HG03097 (cell line): ENCODE results near the gene CPT1B.

ENCODE experiments used
- ATAC-seq: cut with Tn5 transposase; IDR thresholded peaks from one replicate; pipeline ENCODE4 v1.9.1; 2021; ENCODE audit not compliant: unreplicated experiment, low FRiP score

CPT1B gene

DNA sequence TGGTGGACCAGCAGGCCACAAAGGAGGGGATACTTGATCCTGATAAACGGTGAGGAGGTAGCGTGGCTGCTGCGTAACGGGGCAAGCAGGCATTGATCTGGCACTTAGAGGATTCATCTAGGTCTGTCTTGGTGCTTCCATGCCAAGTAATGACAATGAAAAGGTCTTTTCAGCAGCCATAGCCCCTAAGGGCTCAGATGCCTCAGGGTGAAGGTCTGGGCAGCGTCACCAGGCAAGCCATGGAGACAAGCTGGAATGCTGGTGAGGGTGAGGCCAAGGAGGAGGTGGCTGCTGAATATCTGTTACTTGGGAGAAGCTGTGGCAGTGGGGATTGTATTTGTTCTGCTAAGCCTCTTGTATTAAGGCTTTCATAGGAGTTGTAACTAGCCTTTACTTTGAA, 9.2 kb upstream of the CPT1B start:
- ATAC-seq = no peak

DNA sequence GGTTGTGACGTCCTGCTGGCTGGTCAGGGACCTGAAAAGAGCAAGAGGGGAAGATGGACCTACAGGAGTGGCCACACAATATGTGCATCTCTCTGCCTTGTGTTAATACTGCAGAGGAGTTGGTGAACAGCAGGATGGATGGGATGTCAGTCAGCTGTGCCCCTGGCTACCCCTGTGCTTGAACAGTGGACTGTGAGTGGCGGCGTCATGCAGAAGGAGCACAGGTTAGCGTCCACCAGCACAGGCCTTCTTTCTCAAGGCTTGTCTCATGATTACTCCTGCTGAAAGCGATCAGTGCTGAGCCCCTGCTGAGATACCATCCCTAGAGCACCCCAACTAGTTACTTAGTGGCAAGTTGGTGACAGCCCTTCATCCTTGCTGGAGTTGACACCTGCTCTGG, 8.2 kb upstream of the CPT1B start:
- ATAC-seq = no peak

DNA sequence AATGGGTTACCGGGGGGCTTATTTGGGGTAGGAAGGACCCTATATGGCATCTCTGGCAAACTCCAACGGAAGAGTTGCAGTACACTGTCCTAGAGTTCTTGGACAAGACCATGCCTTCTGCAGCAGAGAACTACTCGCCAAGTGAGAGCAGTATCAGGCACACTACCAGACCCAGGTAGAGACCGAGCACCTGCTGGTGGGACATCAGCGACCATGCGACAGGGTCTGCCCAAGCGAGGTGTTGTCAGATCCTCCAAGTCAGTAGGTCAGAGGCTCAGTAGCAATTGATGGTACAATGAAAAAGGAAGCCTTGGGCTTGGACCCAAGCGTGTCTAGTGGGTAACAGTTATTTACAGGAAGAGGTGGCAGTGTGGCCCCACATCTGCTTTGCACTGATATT, 7.6 kb upstream of the CPT1B start:
- ATAC-seq = no peak

DNA sequence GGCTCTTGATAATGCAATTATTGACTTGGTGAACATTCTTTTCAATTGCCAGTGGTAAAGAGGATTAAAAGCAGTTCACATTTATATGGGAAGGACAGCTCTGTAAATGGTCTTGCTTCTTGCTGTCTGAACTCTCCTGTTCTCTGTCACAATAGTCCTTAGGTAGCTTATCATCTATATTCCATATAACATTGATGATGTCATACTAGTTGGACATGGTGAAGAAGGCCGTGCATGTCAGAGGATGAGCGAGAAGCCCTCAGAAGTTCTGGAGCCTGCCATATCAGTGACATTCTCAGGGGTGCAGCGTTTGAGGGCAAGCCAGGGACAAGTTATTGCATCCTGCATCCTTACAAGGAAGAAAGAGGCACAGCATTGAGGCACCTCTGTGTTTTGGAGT, 7.0 kb upstream of the CPT1B start:
- no peak for ATAC-seq

DNA sequence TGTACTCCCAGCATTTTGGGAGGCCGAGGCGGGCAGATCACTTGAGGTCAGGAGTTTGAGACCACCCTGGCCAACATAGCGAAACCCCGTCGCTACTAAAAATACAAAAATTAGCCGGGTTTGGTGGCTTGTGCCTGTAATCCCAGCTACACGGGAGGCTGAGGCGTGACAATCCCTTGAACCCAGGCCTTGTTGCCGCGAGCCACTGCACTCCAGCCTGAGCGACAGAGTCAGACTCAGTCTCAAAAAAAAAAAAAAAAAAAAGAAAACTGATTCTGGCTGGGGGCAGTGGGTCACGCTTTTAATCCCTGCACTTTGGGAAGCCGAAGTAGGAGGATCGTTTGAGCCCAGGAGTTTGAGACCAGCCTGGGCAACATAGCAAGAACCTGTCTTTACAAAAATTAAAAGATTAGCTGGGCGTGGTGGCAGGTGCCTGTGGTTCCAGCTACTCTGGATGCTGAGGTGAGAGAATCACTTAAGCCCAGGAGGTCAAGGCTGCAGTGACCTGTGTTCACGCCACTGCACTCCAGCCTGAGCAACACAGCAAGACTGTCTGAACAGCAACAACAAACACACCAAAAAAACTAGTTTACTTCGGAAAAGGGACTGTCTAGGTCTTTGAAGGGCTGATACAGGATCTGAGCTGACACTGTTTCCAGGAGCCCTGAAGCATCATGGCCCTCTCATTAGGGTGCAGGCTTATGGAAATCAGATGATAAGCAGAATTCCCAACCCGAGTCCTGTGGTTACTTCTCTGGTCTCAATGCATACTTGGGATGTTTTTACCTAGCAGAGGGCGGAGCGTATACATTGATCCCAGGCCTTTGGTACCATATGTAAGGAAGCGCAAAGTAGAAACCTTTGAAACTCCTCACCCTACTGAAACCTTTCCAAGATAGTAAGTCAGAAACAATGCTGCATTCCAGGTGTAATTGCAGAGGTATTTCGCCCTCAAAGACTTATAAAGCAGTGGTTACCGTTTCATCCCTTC, 6.2 kb upstream of the CPT1B start:
- no peak for ATAC-seq

DNA sequence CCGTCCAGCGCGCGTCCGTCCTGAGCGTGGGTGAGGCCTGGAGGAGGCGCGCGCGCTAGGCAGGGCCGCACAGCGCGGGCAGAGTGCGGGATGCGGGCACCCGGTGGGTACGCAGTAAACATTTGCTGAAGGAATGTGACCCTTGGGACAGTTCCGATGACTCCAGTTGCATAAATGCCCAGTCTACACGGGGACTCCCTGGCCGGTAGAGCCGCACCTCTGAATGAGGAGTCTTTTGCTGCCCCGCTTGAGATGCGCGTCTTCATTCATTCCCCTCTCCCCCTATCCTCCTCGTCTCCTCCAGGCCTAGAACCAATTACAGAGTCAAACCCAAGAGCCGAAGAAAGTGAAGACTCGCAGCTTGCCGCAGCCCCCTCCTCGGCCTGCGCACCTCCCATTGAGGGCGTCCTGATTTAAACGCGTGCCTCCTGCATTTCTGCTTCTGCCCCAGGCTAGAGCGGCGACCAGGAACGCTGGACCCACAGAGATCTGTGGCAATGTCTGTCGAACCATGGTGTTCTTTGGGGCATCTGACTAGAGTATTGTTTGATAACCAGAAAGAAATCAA, 5.2 kb upstream of the CPT1B start:
- ATAC-seq = peak; percentile 20

DNA sequence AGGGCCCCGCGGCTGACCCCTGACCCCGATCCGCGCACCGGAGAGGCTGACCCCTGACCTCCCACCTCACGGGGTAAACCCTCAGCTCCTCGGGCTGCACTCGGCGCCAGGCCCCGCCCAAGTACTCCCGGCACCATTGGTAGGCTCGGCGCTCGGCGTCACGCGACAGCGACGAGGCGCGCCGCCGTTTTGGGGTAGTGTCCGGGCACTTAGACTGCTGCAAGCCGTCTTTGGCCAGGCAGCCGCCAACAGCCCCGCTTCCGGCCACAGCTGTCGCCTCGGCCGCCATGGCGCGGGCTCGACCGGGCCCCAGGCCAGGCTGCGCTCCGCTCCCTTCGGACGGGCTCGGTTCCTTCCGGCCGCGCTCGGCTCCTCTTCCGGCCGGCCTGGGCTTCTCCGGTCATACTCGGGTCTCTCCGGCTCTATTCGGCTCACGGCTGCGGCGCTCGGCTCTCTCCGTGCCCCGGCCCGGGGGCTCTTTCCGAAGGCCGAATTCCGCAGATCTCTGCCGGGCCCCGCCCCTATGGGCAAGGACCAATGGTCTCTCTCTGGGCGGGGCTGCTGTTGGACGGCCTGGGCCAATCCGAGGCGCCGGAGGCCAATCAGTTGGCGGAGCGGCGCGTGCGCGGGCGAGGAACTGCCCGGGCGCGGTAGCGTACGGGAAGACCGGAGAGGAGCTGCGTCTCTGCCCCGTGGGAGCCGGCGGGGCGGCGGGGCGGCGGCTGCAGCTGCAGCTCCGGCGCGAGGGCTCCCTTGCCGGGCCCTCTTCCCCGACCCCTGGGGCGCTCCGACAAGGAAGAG, 4.5 kb upstream of the CPT1B start, which contains the start of gene CHKB:
TSS of gene CHKB (minus strand) at position 357 of the 801 bp plus-strand sequence. CDS start at position 289, 68 bp downstream.
- peak; percentile 81 for ATAC-seq

DNA sequence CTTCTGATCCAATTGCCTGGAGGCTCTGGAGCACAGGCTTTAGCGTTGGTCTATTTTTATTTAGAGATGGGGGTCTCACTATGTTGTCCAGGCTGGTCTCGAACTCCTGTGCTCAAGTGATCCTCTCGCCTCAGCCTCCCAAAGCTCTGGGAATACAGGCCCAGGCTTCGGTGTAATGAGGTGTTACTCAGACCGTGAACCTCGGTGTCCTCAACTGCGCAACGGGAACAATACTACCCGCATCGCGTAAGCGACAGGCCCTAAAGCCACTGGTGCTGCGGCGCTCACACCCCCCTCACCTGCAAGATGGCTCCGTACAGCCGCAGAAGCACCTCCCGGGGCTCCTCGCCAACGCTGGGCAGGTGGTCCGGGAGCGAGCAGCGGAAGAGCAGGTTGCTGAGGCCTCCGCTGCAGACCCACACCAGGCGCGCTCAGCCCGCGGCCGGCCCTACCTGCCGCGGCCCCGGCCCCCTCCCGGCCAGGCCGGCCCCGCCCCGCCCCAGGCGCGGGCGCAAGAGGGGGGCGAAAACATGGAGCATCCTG, 3.8 kb upstream of the CPT1B start:
- ATAC-seq = no peak

DNA sequence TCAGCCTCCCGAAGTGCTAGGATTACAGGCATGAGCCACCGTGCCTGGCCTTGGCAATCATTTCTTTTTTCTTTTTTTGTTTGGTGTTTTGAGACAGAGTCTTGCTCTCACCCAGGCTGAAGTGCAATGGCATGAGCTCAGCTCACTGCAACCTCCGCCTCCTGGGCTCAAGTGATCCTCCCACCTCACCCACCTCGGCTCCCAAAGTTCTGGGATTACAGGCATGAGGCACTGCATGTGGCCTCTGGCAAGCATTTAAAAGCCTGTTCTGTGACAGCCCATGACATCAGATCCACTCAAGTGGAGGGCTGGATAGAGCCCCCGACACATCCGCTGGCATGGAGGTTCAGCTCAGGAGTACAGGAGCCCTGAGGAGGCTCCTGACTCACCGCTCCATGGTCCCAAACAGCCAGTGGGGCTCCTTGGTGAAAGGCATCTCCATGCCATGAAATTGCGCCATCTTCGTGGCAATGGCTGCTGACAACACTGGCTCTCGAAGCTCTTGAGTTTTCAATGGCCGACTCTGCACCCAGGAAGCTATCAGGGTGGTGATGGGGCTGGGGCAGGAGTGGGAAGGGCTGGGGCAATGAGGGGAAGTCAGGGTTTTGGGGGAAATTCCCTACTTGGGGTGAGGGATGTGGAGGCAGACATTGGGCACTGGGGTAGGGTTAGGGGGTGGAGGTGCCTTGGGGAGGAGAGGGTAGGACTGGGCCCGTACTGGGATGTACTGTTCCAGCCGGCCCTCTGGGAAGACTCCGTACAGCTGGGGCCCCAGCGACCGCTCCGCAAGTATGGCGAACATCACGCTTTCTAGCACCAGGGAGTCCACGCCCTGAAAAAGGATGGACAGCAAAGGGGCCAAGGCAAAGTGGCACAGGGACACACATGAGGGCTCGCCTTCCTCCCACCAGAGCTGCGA, 3.1 kb upstream of the CPT1B start:
- ATAC-seq = no peak

DNA sequence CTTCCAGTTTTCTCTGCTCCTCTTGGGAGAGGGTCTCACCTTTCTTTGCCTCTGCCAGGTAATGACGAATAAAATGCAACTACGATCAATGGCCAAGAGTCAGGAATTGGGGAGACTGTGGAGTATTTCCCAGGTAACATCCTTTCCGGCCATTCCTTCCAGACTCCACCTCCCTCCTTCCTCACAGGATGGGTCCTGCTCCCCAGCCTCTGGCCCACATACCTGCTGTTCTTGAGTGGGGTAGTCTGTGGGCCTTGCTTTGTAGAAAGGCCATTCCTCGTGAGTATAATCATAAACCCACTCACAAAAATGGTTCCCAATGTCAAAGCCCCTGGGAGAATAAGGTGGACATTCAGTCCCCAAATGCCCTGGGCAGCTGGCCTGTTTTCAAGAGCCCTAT, 1.5 kb upstream of the CPT1B start:
- no peak for ATAC-seq

DNA sequence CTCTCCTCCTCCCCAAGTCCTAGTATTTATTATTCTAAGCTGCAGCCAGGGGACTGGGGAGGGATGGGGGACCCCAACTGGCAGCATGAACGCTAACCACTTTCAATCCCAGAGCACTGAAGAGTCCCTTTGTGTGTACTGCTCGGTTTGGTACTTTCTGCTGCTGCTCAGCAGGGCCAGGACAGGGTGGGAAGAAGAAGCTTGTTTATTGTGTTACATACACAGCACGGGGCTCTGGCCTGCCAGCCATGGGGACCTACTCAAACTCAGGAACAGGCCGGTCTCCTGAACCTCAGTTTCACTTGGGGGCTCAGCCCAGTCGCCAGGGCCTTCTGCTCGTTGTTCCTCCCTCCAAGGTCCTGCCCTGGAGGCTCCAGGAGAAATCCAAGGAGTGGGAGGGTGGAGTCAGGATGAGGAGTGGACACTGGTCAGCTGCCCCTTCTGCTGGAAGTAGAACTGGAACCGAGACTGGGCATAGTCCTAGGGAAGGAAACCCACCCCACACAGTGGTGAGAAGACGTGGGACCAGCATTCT, 616 bp upstream of the CPT1B start:
- no peak for ATAC-seq

DNA sequence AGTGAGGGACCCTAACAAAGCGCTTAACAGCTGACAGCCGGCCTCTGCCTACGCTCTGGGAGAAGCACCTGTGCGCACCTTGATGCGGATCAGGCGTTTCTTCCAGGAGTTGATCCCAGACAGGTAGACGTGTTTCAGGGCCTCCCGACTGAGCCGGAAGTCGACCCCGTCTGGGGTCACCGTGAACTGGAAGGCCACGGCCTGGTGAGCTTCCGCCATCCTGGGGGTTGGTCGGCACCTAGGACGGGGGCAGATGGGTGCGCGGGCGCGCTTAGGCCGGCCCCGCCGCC, 585 bp downstream of the CPT1B start:
- no peak for ATAC-seq

DNA sequence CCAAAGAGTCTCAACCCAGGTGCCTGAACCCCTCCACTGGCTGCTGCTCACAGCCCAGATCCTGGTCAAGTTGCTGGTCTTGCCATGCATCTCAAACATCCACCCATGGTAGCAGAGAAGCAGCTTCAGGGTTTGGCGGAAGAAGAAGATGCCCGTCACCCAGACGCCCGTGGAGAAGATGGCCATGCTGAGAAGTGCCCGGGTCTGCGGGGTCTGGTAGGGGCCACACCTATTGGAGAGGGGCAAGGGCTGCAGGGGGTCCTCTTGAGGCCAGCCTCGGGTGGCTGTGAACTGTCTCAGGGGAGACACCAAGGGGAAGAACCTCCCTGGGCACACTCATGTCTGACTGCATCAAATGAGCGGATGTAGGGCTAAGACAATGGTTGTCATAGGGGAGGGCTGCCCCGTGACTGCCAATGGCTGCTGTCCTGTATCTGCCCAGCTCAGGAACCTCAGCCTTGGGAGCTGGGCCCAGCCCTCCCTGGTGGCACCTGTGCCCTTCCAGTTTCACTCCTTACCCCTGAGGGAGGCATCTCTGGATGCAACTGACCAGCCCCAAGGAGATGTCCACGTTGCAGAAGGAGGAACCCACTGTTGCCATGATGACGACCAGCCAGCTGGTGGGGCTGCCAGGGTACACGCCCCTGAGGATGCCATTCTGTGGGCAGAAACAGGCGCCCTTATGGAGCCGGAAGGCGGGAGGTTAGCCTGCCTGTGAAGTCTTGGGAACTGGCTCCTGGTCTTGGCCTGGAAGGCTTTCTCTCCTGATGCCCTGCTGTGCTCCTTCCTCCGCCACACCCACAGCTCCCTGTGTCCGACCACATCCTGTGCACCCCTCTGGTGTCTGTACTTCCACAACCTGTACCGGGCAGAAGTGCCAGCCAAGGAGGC, 1.2 kb downstream of the CPT1B start:
- ATAC-seq = no peak

DNA sequence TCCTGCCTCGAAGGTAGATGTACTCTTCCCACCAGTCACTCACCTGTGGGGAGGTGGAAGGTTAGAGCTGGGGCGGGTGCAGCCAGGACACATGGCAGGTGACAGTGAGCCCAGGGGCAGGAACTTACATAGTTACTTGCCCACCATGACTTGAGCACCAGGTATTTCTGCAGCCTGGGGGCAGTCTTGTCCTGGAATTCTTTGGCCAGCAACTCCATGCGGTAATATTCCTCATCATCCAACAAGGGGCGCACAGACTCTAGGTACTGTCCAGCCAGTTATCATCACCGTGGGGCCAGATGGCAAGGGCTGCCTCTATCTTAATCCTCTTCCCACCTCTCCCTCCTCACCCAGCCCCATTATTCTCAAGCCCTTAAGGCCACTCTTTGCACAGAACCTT, 2.2 kb downstream of the CPT1B start:
- ATAC-seq = no peak

DNA sequence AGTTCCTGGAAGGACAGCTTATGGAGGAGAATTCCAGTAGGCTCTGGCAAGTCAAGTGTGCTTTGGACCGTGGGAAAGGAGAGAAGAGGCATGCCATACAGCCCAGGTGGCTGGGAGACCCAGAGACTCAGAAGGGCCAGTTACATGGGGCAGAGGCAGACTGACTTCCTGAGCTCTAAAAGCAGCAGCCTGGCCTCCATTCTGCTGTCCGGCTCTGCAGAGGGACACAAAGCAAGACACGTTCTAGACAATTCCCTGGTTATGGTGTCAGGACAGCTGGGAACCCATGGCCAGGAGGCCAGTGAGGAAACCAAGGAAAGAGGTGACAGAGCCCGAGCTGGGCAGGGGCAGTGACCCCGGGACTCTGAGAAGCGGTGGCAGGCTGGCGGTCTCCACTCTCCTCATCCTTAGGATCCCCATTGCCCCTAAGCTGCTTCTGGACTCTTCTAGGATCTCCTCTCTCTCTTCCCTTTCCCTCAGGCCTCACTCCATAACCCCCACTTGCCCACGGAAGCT, 2.7 kb downstream of the CPT1B start:
- ATAC-seq = no peak

DNA sequence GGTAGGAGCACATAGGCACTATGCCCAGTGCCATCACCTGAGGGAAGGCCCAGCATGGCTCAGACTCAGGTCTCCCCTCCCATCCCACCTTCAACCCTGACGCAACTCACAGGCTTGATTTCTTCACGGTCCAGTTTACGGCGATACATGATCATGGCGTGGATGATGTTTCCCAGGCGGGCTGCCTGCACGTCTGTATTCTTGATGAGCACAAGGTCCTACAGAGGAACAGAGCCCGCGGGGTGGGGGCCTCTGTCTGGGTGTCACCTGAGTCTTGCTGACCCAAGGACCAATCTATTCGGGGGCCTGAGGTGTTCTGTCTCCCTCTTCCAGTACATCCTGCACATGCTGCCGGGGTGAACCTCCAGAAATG, 3.9 kb downstream of the CPT1B start:
- ATAC-seq = no peak

DNA sequence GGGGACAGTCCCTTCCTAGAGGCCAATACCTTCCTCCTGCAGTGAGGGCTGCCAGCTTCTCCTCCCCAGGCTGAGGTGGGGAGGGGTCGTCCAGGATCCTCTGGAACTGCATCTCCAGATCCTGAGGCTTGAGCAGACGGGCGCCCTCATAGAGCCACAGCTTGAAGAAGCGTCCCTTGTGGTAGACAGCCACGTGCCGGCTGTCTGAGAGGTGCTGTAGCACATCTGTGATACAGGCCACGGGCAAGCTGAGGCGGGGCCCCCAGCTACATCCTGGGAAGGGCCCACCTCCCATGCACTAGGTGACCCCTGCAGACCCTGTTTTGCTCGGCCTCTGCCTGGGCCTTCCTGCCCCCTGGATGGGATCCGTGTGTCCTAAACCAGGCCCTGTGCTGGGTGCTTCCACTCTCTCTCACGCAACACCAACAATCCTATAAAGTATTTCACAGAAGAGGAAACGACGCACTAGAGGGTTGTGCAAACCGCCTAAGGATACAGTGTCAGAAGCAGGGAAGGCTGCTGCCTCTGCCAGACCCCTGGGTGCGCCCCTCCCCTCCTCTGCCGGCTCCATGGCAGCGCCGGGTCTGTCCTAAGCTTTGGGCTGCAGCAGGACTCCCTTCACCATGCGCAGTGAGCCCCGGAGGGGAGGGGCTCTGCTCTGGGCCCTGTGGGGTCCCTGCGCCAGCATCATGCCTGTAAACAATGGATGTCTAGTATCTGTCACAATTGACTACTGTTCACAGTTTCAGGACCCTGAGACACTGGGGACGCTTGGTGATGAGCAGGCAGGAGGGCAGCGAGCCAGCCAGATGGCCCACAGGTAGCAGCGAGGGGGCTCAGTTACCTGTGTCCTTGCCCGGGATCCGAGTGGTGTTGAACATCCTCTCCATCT, 4.5 kb downstream of the CPT1B start:
- no peak for ATAC-seq

DNA sequence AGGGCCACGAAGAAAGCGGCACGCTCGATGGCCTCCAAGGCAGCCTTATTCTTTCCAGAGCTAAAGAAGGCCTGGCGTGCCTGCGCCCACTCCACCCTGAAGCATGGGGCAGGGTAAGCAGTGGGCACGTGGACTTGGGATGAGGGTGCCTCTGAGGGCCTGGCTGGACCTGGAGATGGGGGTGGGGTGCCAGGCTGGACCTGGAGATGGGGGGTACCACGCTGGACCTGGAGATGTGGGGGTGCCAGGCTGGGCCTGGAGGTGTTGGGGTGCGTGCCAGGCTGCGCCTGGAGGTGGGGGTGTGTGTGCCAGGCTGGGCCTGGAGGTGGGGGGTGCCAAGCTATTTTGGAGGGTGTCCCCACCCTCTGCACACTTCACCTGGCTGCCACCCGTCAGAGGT, 5.3 kb downstream of the CPT1B start:
- ATAC-seq = no peak
